Nephron (organoid): ENCODE results near the gene DNHD1.

Experiments used
- H3K27ac Mint-ChIP-seq, 3 experiments: 2 replicates each; pipeline ENCODE4 v1.8.0; 2020; ENCODE audit warnings: mixed read lengths in 3 of 3, mild to moderate bottlenecking in 2 of 3, moderate library complexity in 1 of 3
- H3K27me3 Mint-ChIP-seq: 2 replicates; pipeline ENCODE4 v1.8.0; 2021; ENCODE audit warnings: low read depth, mild to moderate bottlenecking, moderate library complexity, mixed read lengths
- H3K36me3 Mint-ChIP-seq: 2 replicates; pipeline ENCODE4 v1.8.0; 2020; ENCODE audit warnings: low read depth, mixed read lengths
- H3K4me1 Mint-ChIP-seq: 2 replicates; pipeline ENCODE4 v1.8.0; 2020; ENCODE audit warnings: mixed read lengths
- H3K4me3 Mint-ChIP-seq, 3 experiments: 2 replicates each; pipeline ENCODE4 v1.8.0; 2020; ENCODE audit warnings: mild to moderate bottlenecking in 3 of 3, mixed read lengths in 3 of 3, moderate library complexity in 2 of 3
- H3K9me3 Mint-ChIP-seq: 2 replicates; pipeline ENCODE4 v1.8.0; 2020; ENCODE audit warnings: mixed read lengths
- TF ChIP-seq, protein P1 (sequence below), 3 experiments: fragments of 200-600 bp; sonication (generic); IDR thresholded peaks; one replicate each; pipeline ENCODE4 v1.5.0; 2021; ENCODE audit warnings: antibody characterized with exemption in 3 of 3; ENCODE audit not compliant: unreplicated experiment in 3 of 3

Gene DNHD1

DNA sequence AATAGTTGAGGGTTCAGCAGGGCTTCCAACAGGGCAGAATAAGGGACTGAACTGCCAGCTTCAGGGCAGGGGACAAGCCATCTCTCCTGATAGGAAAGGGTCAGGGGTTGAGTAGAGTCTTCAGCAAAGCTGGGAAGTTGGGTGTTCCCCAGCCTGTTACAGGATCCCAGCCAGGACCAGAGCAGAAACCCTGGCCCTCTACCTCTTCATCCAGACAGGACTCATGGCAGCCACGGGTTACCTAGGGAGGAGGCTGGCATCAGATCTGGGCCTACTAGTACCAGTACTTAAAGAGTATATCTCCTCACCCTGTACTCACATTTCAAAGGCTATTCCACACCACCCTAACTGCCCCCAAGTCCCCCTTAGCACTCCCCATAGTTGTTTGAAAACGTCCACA, 117.4 kb downstream of the DNHD1 start:
- Mint-ChIP-seq H3K36me3 (peaks cover 23% of the 10 kb centered on the region), H3K4me3 (peak overlapping the region in 1 of 3 experiments; percentile 7), H3K27me3 (no peaks in the 10 kb centered on the region), H3K4me1 (no peaks in the 10 kb centered on the region), H3K27ac (no peak overlapping the region), H3K9me3 (no peaks in the 10 kb centered on the region)
- TF ChIP-seq, protein P1, sequence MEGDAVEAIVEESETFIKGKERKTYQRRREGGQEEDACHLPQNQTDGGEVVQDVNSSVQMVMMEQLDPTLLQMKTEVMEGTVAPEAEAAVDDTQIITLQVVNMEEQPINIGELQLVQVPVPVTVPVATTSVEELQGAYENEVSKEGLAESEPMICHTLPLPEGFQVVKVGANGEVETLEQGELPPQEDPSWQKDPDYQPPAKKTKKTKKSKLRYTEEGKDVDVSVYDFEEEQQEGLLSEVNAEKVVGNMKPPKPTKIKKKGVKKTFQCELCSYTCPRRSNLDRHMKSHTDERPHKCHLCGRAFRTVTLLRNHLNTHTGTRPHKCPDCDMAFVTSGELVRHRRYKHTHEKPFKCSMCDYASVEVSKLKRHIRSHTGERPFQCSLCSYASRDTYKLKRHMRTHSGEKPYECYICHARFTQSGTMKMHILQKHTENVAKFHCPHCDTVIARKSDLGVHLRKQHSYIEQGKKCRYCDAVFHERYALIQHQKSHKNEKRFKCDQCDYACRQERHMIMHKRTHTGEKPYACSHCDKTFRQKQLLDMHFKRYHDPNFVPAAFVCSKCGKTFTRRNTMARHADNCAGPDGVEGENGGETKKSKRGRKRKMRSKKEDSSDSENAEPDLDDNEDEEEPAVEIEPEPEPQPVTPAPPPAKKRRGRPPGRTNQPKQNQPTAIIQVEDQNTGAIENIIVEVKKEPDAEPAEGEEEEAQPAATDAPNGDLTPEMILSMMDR (IDR thresholded peaks at IDR 0.05; ENCODE audit: unreplicated experiment in 3 of 3) = no peak

DNA sequence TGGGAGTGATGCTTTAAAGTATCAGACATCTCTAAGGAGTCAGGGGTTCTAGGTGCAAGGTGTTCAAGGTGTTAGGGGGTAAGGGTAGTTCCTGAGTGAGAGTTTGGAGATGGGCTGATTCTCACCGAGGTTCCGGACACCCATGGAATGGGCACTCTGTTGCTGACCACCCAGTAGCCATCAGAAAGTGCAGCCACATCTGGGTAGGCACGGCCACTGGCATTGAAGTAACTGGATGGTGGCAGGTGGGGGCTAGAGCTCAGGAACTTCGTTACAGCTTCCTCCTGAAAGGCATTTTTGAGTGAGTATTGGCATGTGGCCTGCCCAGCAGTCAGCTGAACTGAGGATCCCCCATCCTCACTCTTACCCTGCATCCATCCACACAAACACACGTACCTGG, 118.0 kb downstream of the DNHD1 start:
- H3K4me1 Mint-ChIP-seq = no peaks in the 10 kb centered on the region
- H3K27ac Mint-ChIP-seq = no peak overlapping the region
- H3K9me3 Mint-ChIP-seq = no peaks in the 10 kb centered on the region
- TF ChIP-seq, protein P1 (IDR thresholded peaks at IDR 0.05; ENCODE audit: unreplicated experiment in 3 of 3) = no peak
- H3K36me3 Mint-ChIP-seq = peaks cover 17% of the 10 kb centered on the region
- no peaks in the 10 kb centered on the region for H3K27me3 Mint-ChIP-seq
- no peak overlapping the region for H3K4me3 Mint-ChIP-seq

DNA sequence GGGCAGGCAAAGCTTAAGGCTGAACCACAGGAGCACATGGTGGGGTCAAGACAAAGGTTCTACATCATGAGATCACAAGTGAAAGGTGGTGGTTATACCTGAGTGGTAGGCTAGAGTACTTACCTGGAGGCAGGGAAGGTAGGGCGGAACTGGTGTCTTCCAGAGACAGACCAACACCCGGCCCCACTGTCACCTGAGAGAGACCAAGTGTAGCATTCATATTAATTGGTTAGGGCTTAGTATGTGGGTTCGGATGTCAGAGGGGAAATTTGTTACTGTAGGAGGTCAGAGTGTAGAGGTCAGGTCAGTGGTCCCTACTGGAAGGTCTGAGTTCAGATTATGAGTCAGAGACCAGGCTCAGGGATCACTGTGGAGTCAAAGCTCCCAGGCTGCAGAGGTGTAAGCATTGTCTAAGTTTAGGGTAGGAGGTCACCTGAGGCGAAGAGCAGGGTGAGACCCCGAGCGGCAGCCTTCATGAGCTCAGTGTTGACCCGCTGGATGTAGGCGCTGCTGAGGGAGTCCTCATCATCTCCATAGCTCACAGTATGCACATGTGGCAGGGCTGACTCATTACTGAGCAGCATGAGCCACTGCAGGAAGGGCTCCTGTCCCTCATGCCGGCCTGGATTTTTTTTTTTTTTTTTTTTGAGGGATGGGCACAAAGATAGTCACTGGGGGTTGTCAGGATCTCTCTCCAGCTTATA, 119.0 kb downstream of the DNHD1 start:
- Mint-ChIP-seq H3K36me3 (peaks cover 10% of the 10 kb centered on the region), H3K27me3 (no peaks in the 10 kb centered on the region), H3K4me1 (no peaks in the 10 kb centered on the region), H3K27ac (no peak overlapping the region), H3K4me3 (peak overlapping the region; percentile 4 to 56 (median 9)), H3K9me3 (no peaks in the 10 kb centered on the region)
- TF ChIP-seq, protein P1 (IDR thresholded peaks at IDR 0.05; ENCODE audit: unreplicated experiment in 3 of 3) = no peak

DNA sequence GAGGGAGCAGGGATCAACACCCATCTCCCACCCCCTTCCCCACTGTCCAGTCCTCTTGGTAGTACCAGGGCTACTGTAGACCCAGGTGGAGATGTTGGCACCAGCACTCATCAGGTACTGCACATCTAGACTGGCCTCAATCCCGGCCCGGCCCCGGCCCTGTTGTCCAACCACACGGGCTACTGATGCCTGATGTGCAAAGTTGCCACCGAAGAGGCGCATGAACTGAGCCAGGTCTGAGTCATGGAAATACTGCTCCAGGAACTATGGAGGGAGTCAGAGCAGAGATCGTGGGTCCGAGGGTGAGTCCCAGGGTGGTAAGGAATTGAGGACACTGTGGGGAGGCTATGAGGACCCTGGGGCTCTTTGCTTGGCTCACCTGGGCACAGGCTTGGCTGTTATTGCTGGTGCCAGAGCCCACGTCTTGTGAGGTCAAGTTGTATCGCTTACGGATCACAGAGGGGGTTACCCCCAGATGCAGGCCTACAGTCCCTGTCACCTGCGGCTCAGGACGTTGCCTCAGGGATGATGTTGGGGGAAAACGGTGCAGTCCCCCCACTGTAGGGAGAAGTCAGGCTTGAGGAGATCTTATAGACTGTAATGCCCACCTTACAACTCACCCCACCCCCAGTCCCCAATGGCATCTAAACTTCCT, 119.6 kb downstream of the DNHD1 start:
- TF ChIP-seq, protein P1 (IDR thresholded peaks at IDR 0.05; ENCODE audit: unreplicated experiment in 3 of 3) = no peak
- H3K27me3 Mint-ChIP-seq = no peaks in the 10 kb centered on the region
- no peaks in the 10 kb centered on the region for H3K9me3 Mint-ChIP-seq
- H3K4me3 Mint-ChIP-seq = peak overlapping the region; percentile 32 to 48 (median 45)
- H3K4me1 Mint-ChIP-seq = no peaks in the 10 kb centered on the region
- peaks cover 10% of the 10 kb centered on the region for H3K36me3 Mint-ChIP-seq
- H3K27ac Mint-ChIP-seq = no peak overlapping the region

DNA sequence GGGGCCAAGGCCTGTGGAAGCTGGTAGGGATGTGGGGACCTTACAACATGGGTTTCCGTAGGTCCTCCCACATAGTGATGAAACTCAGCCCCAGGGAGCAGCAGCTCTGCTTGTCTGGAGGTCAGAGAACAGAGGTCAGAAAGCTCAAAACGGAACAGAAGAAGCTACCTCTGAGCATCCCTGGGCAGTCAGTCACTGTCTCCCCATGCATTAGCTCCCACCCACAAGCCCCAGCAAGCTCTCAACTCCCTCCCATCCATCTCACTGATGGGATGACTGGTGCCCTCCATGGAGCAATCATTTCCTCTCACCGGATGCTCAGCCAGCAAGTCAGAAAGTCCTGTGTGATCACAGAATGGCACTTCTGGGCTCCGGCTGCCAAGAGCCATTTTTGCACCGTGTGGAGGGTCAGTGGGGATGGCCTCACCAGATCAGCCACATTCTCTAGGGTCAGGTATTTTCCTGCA, 120.3 kb downstream of the DNHD1 start:
- H3K9me3 Mint-ChIP-seq = no peaks in the 10 kb centered on the region
- H3K36me3 Mint-ChIP-seq = peaks cover 10% of the 10 kb centered on the region
- H3K27me3 Mint-ChIP-seq = no peaks in the 10 kb centered on the region
- TF ChIP-seq, protein P1 (IDR thresholded peaks at IDR 0.05; ENCODE audit: unreplicated experiment in 3 of 3) = no peak
- peak overlapping the region in 1 of 3 experiments; percentile 18 for H3K27ac Mint-ChIP-seq
- H3K4me1 Mint-ChIP-seq = no peaks in the 10 kb centered on the region
- no peak overlapping the region for H3K4me3 Mint-ChIP-seq
